Endothelial cell of umbilical vein (primary cell): ENCODE results near the gene PKN2. TPM values are rescaled to one million over a fixed set of nuclear protein-coding genes. Genes with fewer than 3 reads are reported as not detected.

Experiments used
- BruUV-seq: library from RNA; stranded (reverse); fragments of 400-500 nt; replicated peaks from 2 replicates; lab custom pipeline; 2021; lab: Mats Ljungman, UMichigan
- CTCF ChIA-PET: fragments of 300-600, 350-600 bp; sonication (Branson Sonifier 250); formaldehyde crosslinking; loops from one replicate; lab custom pipeline; 2021; ENCODE audit warnings: antibody characterized with exemption, inconsistent platforms; lab: Charles Lee
- POLR2A ChIA-PET: fragments of 300-600, 350-600 bp; sonication (Branson Sonifier 250); formaldehyde crosslinking; loops from one replicate; lab custom pipeline; 2021; ENCODE audit warnings: antibody characterized with exemption, inconsistent platforms; lab: Charles Lee
- DNase-seq: peaks from one replicate; pipeline ENCODE4 v3.0.0-alpha.2; 2011; ENCODE audit warnings: low read depth, low spot score
- FAIRE-seq: peaks from 2 replicates; lab custom pipeline; 2011; peaks lifted over from hg19 to GRCh38; lab: Jason Lieb, UNC
- H2AFZ ChIP-seq: 2 replicates; pipeline ENCODE4 v1.6.0; 2012; ENCODE audit warnings: low read depth, low read length, control low read depth, inconsistent platforms
- H3K27ac ChIP-seq: 2 replicates; pipeline ENCODE4 v1.5.1; 2011; ENCODE audit warnings: low read depth, mild to moderate bottlenecking, control low read depth, low read length, moderate library complexity; ENCODE audit not compliant: insufficient read depth
- H3K27me3 ChIP-seq, 2 experiments: 2 replicates each; pipeline versions ENCODE4 v1.6.0 to v1.6.1; 2011; ENCODE audit warnings: low read length in 2 of 2, mixed read lengths in 1 of 2; ENCODE audit not compliant: control insufficient read depth in 2 of 2, insufficient read depth in 2 of 2
- H3K36me3 ChIP-seq, 2 experiments: 2 replicates in 1 of 2; 3 replicates in 1 of 2; pipeline ENCODE4 v1.5.1; 2011; ENCODE audit warnings: low read length in 2 of 2, mild to moderate bottlenecking in 1 of 2, moderate library complexity in 1 of 2; ENCODE audit not compliant: control insufficient read depth in 2 of 2, insufficient read depth in 2 of 2; ENCODE audit errors: extremely low read depth in 1 of 2
- H3K4me1 ChIP-seq: 3 replicates; pipeline ENCODE4 v1.5.1; 2011; ENCODE audit warnings: mild to moderate bottlenecking, low read length; ENCODE audit not compliant: control insufficient read depth, insufficient read depth; ENCODE audit errors: extremely low read depth
- H3K4me2 ChIP-seq: 2 replicates; pipeline ENCODE4 v1.6.1; 2011; ENCODE audit warnings: low read length, control low read depth, mixed read lengths; ENCODE audit not compliant: insufficient read depth
- H3K4me3 ChIP-seq, 3 experiments: fragments of 200-600 bp in 1 of 3; sonication (generic), shearing (Covaris generic) in 1 of 3; replicated peaks in 1 of 3; 2 replicates each; pipeline ENCODE4 v1.5.1; 2011 to 2016; ENCODE audit warnings: control low read depth in 3 of 3, low read length in 3 of 3, mild to moderate bottlenecking in 2 of 3, inconsistent platforms in 1 of 3, low read depth in 1 of 3, moderate library complexity in 1 of 3; ENCODE audit not compliant: insufficient read depth in 1 of 3
- H3K79me2 ChIP-seq: 2 replicates; pipeline ENCODE4 v1.6.0; 2012; ENCODE audit warnings: low read length, inconsistent platforms; ENCODE audit not compliant: control insufficient read depth, insufficient read depth
- H3K9ac ChIP-seq: replicated peaks from 2 replicates; pipeline ENCODE3; 2011; ENCODE audit warnings: low read length, control low read depth; ENCODE audit not compliant: insufficient read depth; ENCODE audit errors: extremely low read depth
- H3K9me1 ChIP-seq: replicated peaks from 3 replicates; pipeline ENCODE4 v1.6.0; 2011; ENCODE audit warnings: mild to moderate bottlenecking, low read length; ENCODE audit not compliant: control insufficient read depth, insufficient read depth; ENCODE audit errors: extremely low read depth
- H3K9me3 ChIP-seq: replicated peaks from 2 replicates; pipeline ENCODE4 v1.5.1; 2012; ENCODE audit warnings: low read length, inconsistent platforms; ENCODE audit not compliant: control insufficient read depth, insufficient read depth
- H4K20me1 ChIP-seq: replicated peaks from 2 replicates; pipeline ENCODE3; 2011; ENCODE audit warnings: mild to moderate bottlenecking, low read length; ENCODE audit not compliant: control insufficient read depth, insufficient read depth; ENCODE audit errors: extremely low read depth
- FOS ChIP-seq: IDR thresholded peaks from 2 replicates; pipeline ENCODE4 v1.6.1; 2011; ENCODE audit warnings: mild to moderate bottlenecking, low read length, moderate library complexity, borderline replicate concordance; ENCODE audit not compliant: insufficient read depth
- GATA2 ChIP-seq: IDR thresholded peaks from 2 replicates; pipeline ENCODE4 v1.7.0; 2011; ENCODE audit warnings: low read depth, mild to moderate bottlenecking, moderate library complexity, mixed read lengths, low read length; ENCODE audit not compliant: insufficient read length, insufficient read depth
- JUN ChIP-seq: IDR thresholded peaks from 2 replicates; pipeline ENCODE4 v1.6.1; 2011; ENCODE audit warnings: borderline replicate concordance, low read depth; ENCODE audit not compliant: insufficient read length, insufficient read depth
- MYC ChIP-seq: IDR thresholded peaks from one replicate; pipeline ENCODE4 v1.6.1; 2011; ENCODE audit warnings: mild to moderate bottlenecking, low read depth, low read length
- POLR2AphosphoS5 ChIP-seq: IDR thresholded peaks from 2 replicates; pipeline ENCODE4 v1.6.1; 2012; ENCODE audit warnings: low read depth, mild to moderate bottlenecking, control low read depth, low read length, moderate library complexity; ENCODE audit not compliant: insufficient read depth
- dilution Hi-C: fragments of 300-500 bp; cut with MboI; formaldehyde crosslinking; loops from one replicate; pipeline ENCODE4 v1.15.0; 2019; ENCODE audit warnings: low sequenced_read_pairs; ENCODE audit not compliant: extremely low pct_ligation_motif_present
- intact Hi-C: fragments of 100-400 bp; cut with micrococcal nuclease; formaldehyde crosslinking; loops from one replicate; pipeline ENCODE4 v1.10.0; 2022
- polyA plus RNA-seq, 4 experiments: library from polyadenylated mRNA; depleted of rRNA in 3 of 4; stranded (reverse) in 3 of 4; unstranded in 1 of 4; fragments of >200 nt; gene quantifications; 2 replicates each; pipeline versions ENCODE4 v1.2.1 to v1.2.3, GENCODE V29; 2011 to 2012; ENCODE audit warnings: missing spikeins in 1 of 4
- total RNA-seq: library from RNA; stranded (reverse); gene quantifications from 2 replicates; pipeline ENCODE4 v1.2.3, GENCODE V29; 2021
- TF ChIP-seq, protein P1 (sequence below), 2 donors: IDR thresholded peaks; 1 replicate in 1 of 2; 2 replicates in 1 of 2; pipeline ENCODE4 v1.5.1; 2011; ENCODE audit warnings: low read length in 2 of 2, mild to moderate bottlenecking in 2 of 2, moderate library complexity in 2 of 2, control low read depth in 1 of 2, inconsistent platforms in 1 of 2, low read depth in 1 of 2; ENCODE audit not compliant: insufficient read depth in 1 of 2; ENCODE audit errors: extremely low read depth in 1 of 2
- TF ChIP-seq, protein P2 (sequence below): IDR thresholded peaks from 2 replicates; pipeline ENCODE4 v1.6.1; 2011; ENCODE audit not compliant: insufficient read depth, insufficient read length

Gene PKN2
- total and polyA plus RNA-seq, 2 donors (not counting 3 experiments of a cell fraction or from before 2014, with no cell fraction given), result 11.5 to 47.3 TPM

DNA sequence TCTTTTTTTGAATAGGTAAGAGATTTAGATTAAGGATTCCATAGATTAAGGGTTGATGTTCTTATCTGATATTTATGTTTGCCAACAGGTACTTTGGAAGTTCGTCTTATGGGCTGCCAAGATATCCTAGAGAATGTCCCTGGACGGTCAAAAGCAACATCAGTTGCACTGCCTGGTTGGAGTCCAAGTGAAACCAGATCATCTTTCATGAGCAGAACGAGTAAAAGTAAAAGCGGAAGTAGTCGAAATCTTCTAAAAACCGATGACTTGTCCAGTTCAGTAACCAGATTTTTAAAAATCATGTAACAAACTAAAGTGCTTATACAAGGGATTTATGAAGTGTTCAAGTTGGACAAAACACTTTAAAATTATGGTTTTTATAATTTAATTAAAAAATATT, 100.5 kb downstream of the PKN2 start:
- BruUV-seq, result no TSS peak
- no peaks in the 10 kb centered on the region for H3K9me1 ChIP-seq
- H2AFZ ChIP-seq, result no peak overlapping the region
- dilution Hi-C loops (no loop called here), intact Hi-C loops (no loop called here)
- no peak overlapping the region for H3K27ac ChIP-seq
- DNase-seq (no peak), FAIRE-seq (no peak)
- no peaks in the 10 kb centered on the region for H3K9me3 ChIP-seq
- no peaks in the 10 kb centered on the region for H4K20me1 ChIP-seq
- ChIA-PET CTCF (interaction anchor here (1.4 kb wide), 1 partner anchor 15 kb away, joined by 3 read pairs; no protein-coding TSS in a partner anchor), POLR2A (no interaction called here)
- H3K27me3 ChIP-seq, result no peaks in the 10 kb centered on the region
- peaks cover 0 to 5% of the 10 kb centered on the region in 2 experiments for H3K36me3 ChIP-seq
- H3K4me3 ChIP-seq, result no peak overlapping the region
- TF ChIP-seq, protein P1, sequence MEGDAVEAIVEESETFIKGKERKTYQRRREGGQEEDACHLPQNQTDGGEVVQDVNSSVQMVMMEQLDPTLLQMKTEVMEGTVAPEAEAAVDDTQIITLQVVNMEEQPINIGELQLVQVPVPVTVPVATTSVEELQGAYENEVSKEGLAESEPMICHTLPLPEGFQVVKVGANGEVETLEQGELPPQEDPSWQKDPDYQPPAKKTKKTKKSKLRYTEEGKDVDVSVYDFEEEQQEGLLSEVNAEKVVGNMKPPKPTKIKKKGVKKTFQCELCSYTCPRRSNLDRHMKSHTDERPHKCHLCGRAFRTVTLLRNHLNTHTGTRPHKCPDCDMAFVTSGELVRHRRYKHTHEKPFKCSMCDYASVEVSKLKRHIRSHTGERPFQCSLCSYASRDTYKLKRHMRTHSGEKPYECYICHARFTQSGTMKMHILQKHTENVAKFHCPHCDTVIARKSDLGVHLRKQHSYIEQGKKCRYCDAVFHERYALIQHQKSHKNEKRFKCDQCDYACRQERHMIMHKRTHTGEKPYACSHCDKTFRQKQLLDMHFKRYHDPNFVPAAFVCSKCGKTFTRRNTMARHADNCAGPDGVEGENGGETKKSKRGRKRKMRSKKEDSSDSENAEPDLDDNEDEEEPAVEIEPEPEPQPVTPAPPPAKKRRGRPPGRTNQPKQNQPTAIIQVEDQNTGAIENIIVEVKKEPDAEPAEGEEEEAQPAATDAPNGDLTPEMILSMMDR (IDR thresholded peaks at IDR 0.05; ENCODE audit: extremely low read depth in 1 of 2, insufficient read depth in 1 of 2, low read depth in 1 of 2, low read length in 2 of 2), result no peak
- TF ChIP-seq, protein P2, sequence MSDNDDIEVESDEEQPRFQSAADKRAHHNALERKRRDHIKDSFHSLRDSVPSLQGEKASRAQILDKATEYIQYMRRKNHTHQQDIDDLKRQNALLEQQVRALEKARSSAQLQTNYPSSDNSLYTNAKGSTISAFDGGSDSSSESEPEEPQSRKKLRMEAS, result no peak
- TF ChIP-seq FOS (no peak), POLR2AphosphoS5 (no peak), JUN (no peak), GATA2 (no peak), MYC (no peak)
- H3K4me2 ChIP-seq, result no peak overlapping the region
- no peaks in the 10 kb centered on the region for H3K79me2 ChIP-seq
- no peaks in the 10 kb centered on the region for H3K4me1 ChIP-seq
- H3K9ac ChIP-seq, result no peak overlapping the region
